PFSK-1 (cell line): Measurements from ENCODE around the gene CYP2B6.

ENCODE experiments used
- FOXP2 ChIP-seq: optimal IDR thresholded peaks from 2 replicates; pipeline ENCODE3; 2011; ENCODE audit warnings: borderline replicate concordance, control low read depth, inconsistent platforms; ENCODE audit not compliant: insufficient read depth; ENCODE audit errors: extremely low read length, extremely low read depth
- POLR2AphosphoS5 ChIP-seq: IDR thresholded peaks from 2 replicates; pipeline ENCODE4 v1.6.1; 2012; ENCODE audit warnings: low read depth, mild to moderate bottlenecking, control low read depth, low read length, moderate library complexity
- SIN3A ChIP-seq: IDR thresholded peaks from 2 replicates; pipeline ENCODE4 v1.6.1; 2012; ENCODE audit warnings: mild to moderate bottlenecking, low read length, moderate library complexity, borderline replicate concordance; ENCODE audit not compliant: insufficient read depth
- TAF1 ChIP-seq: IDR thresholded peaks from 2 replicates; pipeline ENCODE4 v1.6.1; 2012; ENCODE audit warnings: low read length, control low read depth, borderline replicate concordance; ENCODE audit not compliant: insufficient read depth
- TF ChIP-seq, protein P1 (sequence below), 2 experiments: IDR thresholded peaks; 2 replicates each; pipeline versions ENCODE4 v1.6.1 to v1.8.0; 2011 to 2012; ENCODE audit warnings: low read depth in 2 of 2, low read length in 2 of 2, control low read depth in 1 of 2, inconsistent platforms in 1 of 2, mild to moderate bottlenecking in 1 of 2, moderate library complexity in 1 of 2; ENCODE audit not compliant: insufficient read depth in 1 of 2

Gene CYP2B6

GRCh38 chr19:40947573-40947972 lies 43.5 kb upstream of the CYP2B6 start:
- TF ChIP-seq SIN3A (no peak), FOXP2 (no peak), TAF1 (no peak), POLR2AphosphoS5 (no peak)
- TF ChIP-seq, protein P1, sequence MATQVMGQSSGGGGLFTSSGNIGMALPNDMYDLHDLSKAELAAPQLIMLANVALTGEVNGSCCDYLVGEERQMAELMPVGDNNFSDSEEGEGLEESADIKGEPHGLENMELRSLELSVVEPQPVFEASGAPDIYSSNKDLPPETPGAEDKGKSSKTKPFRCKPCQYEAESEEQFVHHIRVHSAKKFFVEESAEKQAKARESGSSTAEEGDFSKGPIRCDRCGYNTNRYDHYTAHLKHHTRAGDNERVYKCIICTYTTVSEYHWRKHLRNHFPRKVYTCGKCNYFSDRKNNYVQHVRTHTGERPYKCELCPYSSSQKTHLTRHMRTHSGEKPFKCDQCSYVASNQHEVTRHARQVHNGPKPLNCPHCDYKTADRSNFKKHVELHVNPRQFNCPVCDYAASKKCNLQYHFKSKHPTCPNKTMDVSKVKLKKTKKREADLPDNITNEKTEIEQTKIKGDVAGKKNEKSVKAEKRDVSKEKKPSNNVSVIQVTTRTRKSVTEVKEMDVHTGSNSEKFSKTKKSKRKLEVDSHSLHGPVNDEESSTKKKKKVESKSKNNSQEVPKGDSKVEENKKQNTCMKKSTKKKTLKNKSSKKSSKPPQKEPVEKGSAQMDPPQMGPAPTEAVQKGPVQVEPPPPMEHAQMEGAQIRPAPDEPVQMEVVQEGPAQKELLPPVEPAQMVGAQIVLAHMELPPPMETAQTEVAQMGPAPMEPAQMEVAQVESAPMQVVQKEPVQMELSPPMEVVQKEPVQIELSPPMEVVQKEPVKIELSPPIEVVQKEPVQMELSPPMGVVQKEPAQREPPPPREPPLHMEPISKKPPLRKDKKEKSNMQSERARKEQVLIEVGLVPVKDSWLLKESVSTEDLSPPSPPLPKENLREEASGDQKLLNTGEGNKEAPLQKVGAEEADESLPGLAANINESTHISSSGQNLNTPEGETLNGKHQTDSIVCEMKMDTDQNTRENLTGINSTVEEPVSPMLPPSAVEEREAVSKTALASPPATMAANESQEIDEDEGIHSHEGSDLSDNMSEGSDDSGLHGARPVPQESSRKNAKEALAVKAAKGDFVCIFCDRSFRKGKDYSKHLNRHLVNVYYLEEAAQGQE (IDR thresholded peaks at IDR 0.05; ENCODE audit: insufficient read depth in 1 of 2, low read depth in 2 of 2, low read length in 2 of 2): no peak

GRCh38 chr19:40948580-40949299 lies 42.3 kb upstream of the CYP2B6 start:
- TF ChIP-seq FOXP2 (no peak), TAF1 (no peak), POLR2AphosphoS5 (no peak), SIN3A (no peak)
- TF ChIP-seq, protein P1 (IDR thresholded peaks at IDR 0.05; ENCODE audit: insufficient read depth in 1 of 2, low read depth in 2 of 2, low read length in 2 of 2): no peak

GRCh38 chr19:40954573-40954972 lies 36.5 kb upstream of the CYP2B6 start:
- no peak for TF ChIP-seq SIN3A
- TF ChIP-seq FOXP2: no peak
- no peak for TF ChIP-seq TAF1
- no peak for TF ChIP-seq POLR2AphosphoS5
- TF ChIP-seq, protein P1 (IDR thresholded peaks at IDR 0.05; ENCODE audit: insufficient read depth in 1 of 2, low read depth in 2 of 2, low read length in 2 of 2): no peak

DNA sequence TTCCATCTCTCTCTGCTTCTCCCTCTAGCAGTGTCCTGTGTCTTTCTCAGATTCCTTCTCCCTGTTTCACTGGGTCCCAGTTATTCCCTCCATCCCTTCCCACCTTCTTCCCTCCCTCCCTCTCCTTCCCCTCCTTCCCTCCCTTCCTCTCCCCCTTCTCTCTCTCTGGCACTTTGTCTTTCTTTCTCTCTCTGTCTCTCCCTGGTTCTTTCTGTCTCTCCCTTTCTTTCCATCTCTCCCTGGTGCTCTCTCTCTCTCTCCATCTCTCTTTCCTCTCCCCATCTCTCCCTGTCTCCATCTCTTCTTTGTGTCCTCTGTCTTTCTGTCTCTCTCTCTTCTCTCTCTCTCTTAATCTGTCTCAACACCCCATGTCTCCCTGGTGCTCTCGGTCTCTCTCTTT lies 31.7 kb upstream of the CYP2B6 start:
- TF ChIP-seq TAF1 (no peak), SIN3A (no peak), POLR2AphosphoS5 (no peak), FOXP2 (no peak)
- TF ChIP-seq, protein P1 (IDR thresholded peaks at IDR 0.05; ENCODE audit: insufficient read depth in 1 of 2, low read depth in 2 of 2, low read length in 2 of 2): no peak
